ENCODE measurements around the gene PLAAT2. TPM values are rescaled to one million over a fixed set of nuclear protein-coding genes. Genes with fewer than 3 reads are reported as not detected.
A peak's percentile ranks its signal among the peaks of the same experiment; 100 is the strongest.
"Not testable (repeated sequence)": the region's sequence is repeated elsewhere in the genome, so short reads cannot be mapped to it uniquely, and the experiment has no call there.

The PLAAT2 gene
- total RNA-seq, 3 donors from 2014 or later = 44.3 to 238 (median 62.8) TPM

DNA sequence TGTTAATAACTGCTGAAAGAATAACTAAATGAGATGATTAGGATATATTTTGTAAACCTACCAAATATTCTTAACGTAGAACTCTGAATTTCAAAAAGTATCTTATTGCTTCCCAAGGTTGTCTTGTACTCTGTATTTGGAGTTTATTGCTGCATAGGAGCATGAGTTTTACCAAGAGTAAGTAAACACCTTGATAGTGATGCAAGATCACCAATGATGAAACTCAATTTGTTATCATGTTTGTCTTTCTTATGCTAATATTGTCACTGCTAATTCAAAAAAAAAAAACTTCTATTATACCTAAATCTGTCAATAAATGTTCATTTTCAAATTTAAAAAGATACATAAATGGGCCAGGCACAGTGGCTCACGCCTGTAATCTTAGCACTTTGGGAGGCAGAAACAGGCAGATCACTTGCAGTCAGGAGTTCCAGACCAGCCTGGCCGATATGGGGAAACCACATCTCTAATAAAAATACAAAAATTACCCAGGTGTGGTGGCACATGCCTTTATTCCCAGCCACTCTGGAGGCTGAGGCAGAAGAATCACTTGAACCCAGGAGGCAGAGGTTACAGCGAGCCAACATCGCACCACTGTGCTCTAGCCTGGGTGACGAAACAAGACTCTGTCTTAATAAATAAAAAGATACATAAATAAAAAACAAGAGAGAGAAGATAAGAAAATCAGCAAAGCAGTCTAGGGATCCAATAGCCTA, 23.4 kb upstream of the PLAAT2 start:
- no peak for DNase-seq
- Histone ChIP-seq H3K36me3 (ENCODE audit: low read depth) (no peaks in the 10 kb centered on the region), H3K4me1 (ENCODE audit: low read depth) (no peaks in the 10 kb centered on the region), H3K4me3 (no peak overlapping the region), H3K9me3 (peaks cover 5% of the 10 kb centered on the region)
- no peak for ATAC-seq
- no peak for TF ChIP-seq CTCF (IDR thresholded peaks at IDR 0.05)
- intact Hi-C loops (cut with DNase I, micrococcal nuclease) = no loop called here

GRCh38 chr11:63583357-63583677, 20.1 kb upstream of the PLAAT2 start:
- Histone ChIP-seq H3K4me3 (no peak overlapping the region), H3K4me1 (ENCODE audit: low read depth) (no peaks in the 10 kb centered on the region), H3K36me3 (ENCODE audit: low read depth) (no peaks in the 10 kb centered on the region), H3K9me3 (peaks cover 22% of the 10 kb centered on the region)
- intact Hi-C loops (cut with DNase I, micrococcal nuclease) = no loop called here
- DNase-seq = no peak
- no peak for ATAC-seq
- no peak for TF ChIP-seq CTCF (IDR thresholded peaks at IDR 0.05)

DNA sequence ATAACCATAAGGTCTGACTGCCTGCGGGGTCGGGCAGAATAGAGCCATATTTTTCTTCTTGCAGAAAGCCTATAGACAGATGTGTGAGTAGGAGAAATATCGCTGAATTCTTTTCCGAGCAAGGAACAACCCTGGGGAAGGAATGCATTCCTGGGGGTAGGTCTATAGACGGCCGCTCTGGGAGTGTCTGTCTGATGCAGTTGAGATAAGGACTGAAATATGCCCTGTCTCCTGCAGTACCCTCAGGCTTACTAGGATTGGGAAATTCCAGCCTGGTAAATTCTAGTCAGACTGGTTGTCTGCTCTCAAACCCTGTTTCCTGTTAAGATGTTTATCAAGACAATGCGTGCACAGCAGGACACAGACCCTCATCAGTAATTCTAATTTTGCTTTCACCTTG, 18.0 kb upstream of the PLAAT2 start:
- H3K4me3 ChIP-seq; intact Hi-C loops (cut with DNase I, micrococcal nuclease); H3K36me3 ChIP-seq (ENCODE audit: low read depth); H3K4me1 ChIP-seq (ENCODE audit: low read depth); ATAC-seq; DNase-seq: not testable (repeated sequence)
- H3K9me3 ChIP-seq = peaks cover 22% of the 10 kb centered on the region

- H3K4me3 ChIP-seq; intact Hi-C loops (cut with DNase I, micrococcal nuclease); DNase-seq; H3K4me1 ChIP-seq (ENCODE audit: low read depth); H3K36me3 ChIP-seq (ENCODE audit: low read depth); ATAC-seq: not testable (repeated sequence)
- peaks cover 22% of the 10 kb centered on the region for H3K9me3 ChIP-seq
These were observed 15.7 kb upstream of the PLAAT2 start for GRCh38 chr11:63578882-63579281.

DNA sequence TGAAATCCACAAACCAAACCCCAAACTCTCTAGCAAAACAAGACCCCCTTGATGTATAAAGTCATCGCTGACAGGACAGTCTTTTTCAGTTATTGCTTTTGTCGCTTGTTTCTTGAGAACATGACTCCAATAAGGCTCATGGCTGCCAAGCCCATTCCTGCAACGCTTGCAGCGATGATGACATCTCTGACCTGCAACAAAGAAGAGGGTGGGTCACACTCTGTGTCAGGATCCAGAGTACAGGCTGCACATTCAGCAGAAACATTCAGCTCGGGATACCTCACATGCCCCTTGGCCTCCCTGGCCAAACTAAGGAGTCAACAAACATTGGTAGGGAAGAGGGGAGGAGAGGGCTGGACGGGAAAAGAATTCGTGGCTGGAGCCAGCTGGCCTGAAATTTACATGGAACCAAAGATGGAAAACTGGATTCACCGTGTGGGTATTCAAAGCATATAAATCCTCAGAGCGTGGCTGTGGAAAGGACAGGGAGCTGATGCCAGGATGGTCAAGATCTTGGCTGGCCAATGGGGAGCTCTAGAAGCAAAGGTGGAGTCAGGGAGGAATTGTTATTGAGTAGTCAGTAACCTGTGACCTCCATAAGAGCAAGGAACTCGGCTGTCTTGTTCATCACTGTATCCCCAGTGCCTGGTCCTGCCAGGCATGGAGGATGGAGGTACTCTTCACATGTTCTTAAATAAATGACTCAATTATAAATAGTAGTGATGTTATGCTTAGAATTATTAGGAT, 11.8 kb upstream of the PLAAT2 start:
- Histone ChIP-seq H3K4me1 (ENCODE audit: low read depth) (no peaks in the 10 kb centered on the region), H3K9me3 (peaks cover 3% of the 10 kb centered on the region), H3K36me3 (ENCODE audit: low read depth) (no peaks in the 10 kb centered on the region), H3K4me3 (no peak overlapping the region)
- ATAC-seq (peak; percentile 71), DNase-seq (peak in 2 of 3 donors; percentile 49 to 50)
- intact Hi-C loops (cut with DNase I, micrococcal nuclease) = no loop called here
- no peak for TF ChIP-seq CTCF (IDR thresholded peaks at IDR 0.05)

- peak; percentile 67 to 85 (median 71) for DNase-seq
- TF ChIP-seq CTCF (IDR thresholded peaks at IDR 0.05) = no peak
- no peaks in the 10 kb centered on the region for H3K36me3 ChIP-seq (ENCODE audit: low read depth)
- H3K4me3 ChIP-seq = no peak overlapping the region
- H3K9me3 ChIP-seq = no peaks in the 10 kb centered on the region
- H3K4me1 ChIP-seq (ENCODE audit: low read depth) = no peaks in the 10 kb centered on the region
- ATAC-seq = peak; percentile 99
- intact Hi-C loops (cut with DNase I, micrococcal nuclease) = no loop called here
These were observed 11.0 kb upstream of the PLAAT2 start for GRCh38 chr11:63573881-63574855.
